Right cardiac atrium (tissue), 5 donors: Measurements from ENCODE around the gene QKI. TPM values are rescaled to one million over a fixed set of nuclear protein-coding genes. Genes with fewer than 3 reads are reported as not detected.

Experiments used
- ATAC-seq, 2 donors: fragments of 200-7000 bp; cut with Tn5 transposase; one replicate each; pipeline versions ENCODE4 v1.8.0 to v1.9.1; 2020; ENCODE audit warnings: moderate library complexity in 2 of 2, mild to moderate bottlenecking in 1 of 2
- DNase-seq, 3 donors: peaks; one replicate each; pipeline ENCODE4 v3.0.0-alpha.2; 2020
- H3K27ac ChIP-seq: one replicate; pipeline ENCODE4 v1.5.1; 2013; ENCODE audit warnings: mild to moderate bottlenecking, low read length, control low read depth, moderate library complexity
- H3K27me3 ChIP-seq: one replicate; pipeline ENCODE4 v1.6.1; 2013; ENCODE audit not compliant: control insufficient read depth, insufficient read depth
- H3K4me1 ChIP-seq: one replicate; pipeline ENCODE4 v1.6.1; 2013; ENCODE audit warnings: low read length; ENCODE audit not compliant: control insufficient read depth, insufficient read depth
- H3K4me3 ChIP-seq: one replicate; pipeline ENCODE4 v1.5.1; 2013; ENCODE audit warnings: low read length, control low read depth
- H3K9me3 ChIP-seq: one replicate; pipeline ENCODE4 v1.6.1; 2013; ENCODE audit warnings: low read length; ENCODE audit not compliant: control insufficient read depth
- WGBS: extraction: QIAGEN DNeasy Blood & Tissue Kit; methylation state at CpG from one replicate; pipeline ENCODE4 v1.1.7; 2013; 5-methylcytosine and 5-hydroxymethylcytosine counted together
- intact Hi-C, 4 donors: fragments of 100-400 bp; cut with DNase I; formaldehyde crosslinking; loops; one replicate each; pipeline versions ENCODE4 v1.11.0 to v1.14.0; 2022 to 2023
- polyA plus RNA-seq: library from polyadenylated mRNA; stranded (reverse); fragments of 200-250 nt; gene quantifications from one replicate; pipeline ENCODE4 v1.2.3, GENCODE V29; 2013
- total RNA-seq, 4 donors: library from RNA; stranded (reverse); fragmentation: NEBNext Ultra II Directional; extraction: Animal tissue kit (Norgen Biotek cat#: 25700); gene quantifications; one replicate each; pipeline ENCODE4 v1.2.1, GENCODE V29; 2021
- donor health status: healthy with polysubstance abuse.
- donor health status: DM: no; HTN: yes; CAD: no.
- donor health status: DM: no; HTN: no; CAD: no.
- donor health status: DM: no; HTN: yes; CAD: no; lungs with severe emphysema.
- donor health status: DM: yes; HTN: yes; CAD: no.

The QKI gene
- total and polyA plus RNA-seq, 5 donors, result 100 to 415 (median 373) TPM

- H3K4me1 ChIP-seq, result no peaks in the 10 kb centered on the region
- peak overlapping the region; percentile 98 for H3K27ac ChIP-seq
- peak overlapping the region; percentile 100 for H3K4me3 ChIP-seq
- DNase-seq (peak; percentile 29 to 75 (median 70)), ATAC-seq (no peak)
- intact Hi-C loops, result loop anchor here (5.0 to 10.0 kb wide), 7 partner anchors 78 to 692 kb away; no protein-coding TSS in a partner anchor
- no peaks in the 10 kb centered on the region for H3K27me3 ChIP-seq
- under 1% methylated on average over 94 of the region's 94 CpGs for WGBS
- no peaks in the 10 kb centered on the region for H3K9me3 ChIP-seq
These were observed 565 bp downstream of the QKI start for GRCh38 chr6:163414946-163415619.

- Histone ChIP-seq H3K4me1 (no peaks in the 10 kb centered on the region), H3K27me3 (no peaks in the 10 kb centered on the region), H3K27ac (peak overlapping the region; percentile 98), H3K4me3 (peak overlapping the region; percentile 100), H3K9me3 (no peaks in the 10 kb centered on the region)
- intact Hi-C loops, result loop anchor here (5.0 to 10.0 kb wide), 6 partner anchors 81 to 691 kb away; no protein-coding TSS in a partner anchor
- no peak for ATAC-seq
- under 1% methylated on average over 63 of the region's 63 CpGs for WGBS
- peak; percentile 49 to 76 (median 74) for DNase-seq
These were observed 1.4 kb downstream of the QKI start for GRCh38 chr6:163415620-163416556.

GRCh38 chr6:163416557-163417253 is 2.2 kb downstream of the QKI start:
- DNase-seq, result peak in 1 of 3 donors; percentile 29

GRCh38 chr6:163417595-163417994 is 3.1 kb downstream of the QKI start:
- no peak for ATAC-seq
- 5% methylated on average over 4 of the region's 4 CpGs for WGBS
- intact Hi-C loops, result loop anchor here (5.0 to 10.0 kb wide), 6 partner anchors 83 to 690 kb away; no protein-coding TSS in a partner anchor
- Histone ChIP-seq H3K9me3 (no peaks in the 10 kb centered on the region), H3K27ac (no peak overlapping the region), H3K27me3 (no peaks in the 10 kb centered on the region), H3K4me3 (peak overlapping the region; percentile 100), H3K4me1 (peaks cover 1% of the 10 kb centered on the region)
- DNase-seq, result no peak

More at GRCh38 chr6:163416557-163417253, 2.2 kb downstream of the QKI start:
- ATAC-seq, result peak in 1 of 2 donors; percentile 8
- Histone ChIP-seq H3K27me3 (no peaks in the 10 kb centered on the region), H3K27ac (peak overlapping the region; percentile 98), H3K9me3 (no peaks in the 10 kb centered on the region), H3K4me1 (no peaks in the 10 kb centered on the region), H3K4me3 (peak overlapping the region; percentile 100)
- intact Hi-C loops, result loop anchor here (5.0 to 10.0 kb wide), 6 partner anchors 82 to 691 kb away; no protein-coding TSS in a partner anchor
- WGBS, result under 1% methylated on average over 11 of the region's 11 CpGs

- intact Hi-C loops, result loop anchor here (5.0 to 10.0 kb wide), 6 partner anchors 84 to 689 kb away; no protein-coding TSS in a partner anchor
- no peak overlapping the region for H3K27ac ChIP-seq
- DNase-seq, result no peak
- ATAC-seq, result no peak
- H3K4me3 ChIP-seq, result peak overlapping the region; percentile 100
- no peaks in the 10 kb centered on the region for H3K9me3 ChIP-seq
- no peaks in the 10 kb centered on the region for H3K27me3 ChIP-seq
- WGBS, result 9% methylated on average over 5 of the region's 5 CpGs
- H3K4me1 ChIP-seq, result peaks cover 4% of the 10 kb centered on the region
These were observed 4.0 kb downstream of the QKI start for GRCh38 chr6:163418311-163419029.

- DNase-seq (no peak), ATAC-seq (no peak)
- Histone ChIP-seq H3K9me3 (no peaks in the 10 kb centered on the region), H3K4me1 (peaks cover 6% of the 10 kb centered on the region), H3K4me3 (peak overlapping the region; percentile 100), H3K27ac (no peak overlapping the region), H3K27me3 (no peaks in the 10 kb centered on the region)
- intact Hi-C loops, result loop anchor here (5.0 to 10.0 kb wide), 9 partner anchors 85 to 688 kb away; no protein-coding TSS in a partner anchor
- WGBS, result 7% methylated on average over 6 of the region's 6 CpGs
These were observed 5.1 kb downstream of the QKI start for GRCh38 chr6:163419413-163420288.

- 14% methylated on average over 2 of the region's 2 CpGs for WGBS
- H3K27me3 ChIP-seq, result no peaks in the 10 kb centered on the region
- H3K27ac ChIP-seq, result peak overlapping the region; percentile 58
- DNase-seq (no peak), ATAC-seq (no peak)
- H3K4me3 ChIP-seq, result peak overlapping the region; percentile 100
- no peaks in the 10 kb centered on the region for H3K9me3 ChIP-seq
- intact Hi-C loops, result loop anchor here in 3 of 4 donors (5.0 to 10.0 kb wide), 4 partner anchors 235 to 685 kb away; no protein-coding TSS in a partner anchor
- peaks cover 9% of the 10 kb centered on the region for H3K4me1 ChIP-seq
These were observed 5.7 kb downstream of the QKI start for GRCh38 chr6:163420289-163420614.

- no peak overlapping the region for H3K4me3 ChIP-seq
- ATAC-seq (no peak), DNase-seq (no peak)
- H3K4me1 ChIP-seq, result peaks cover 13% of the 10 kb centered on the region
- WGBS, result 58% methylated on average over 3 of the region's 3 CpGs
- H3K27ac ChIP-seq, result peak overlapping the region; percentile 87
- H3K27me3 ChIP-seq, result no peaks in the 10 kb centered on the region
- intact Hi-C loops, result loop anchor here in 3 of 4 donors (5.0 to 10.0 kb wide), 4 partner anchors 238 to 682 kb away; no protein-coding TSS in a partner anchor
- H3K9me3 ChIP-seq, result no peaks in the 10 kb centered on the region
These were observed 8.0 kb downstream of the QKI start for GRCh38 chr6:163422550-163422949.

- intact Hi-C loops, result loop anchor here in 3 of 4 donors (5.0 to 10.0 kb wide), 4 partner anchors 239 to 681 kb away; no protein-coding TSS in a partner anchor
- Histone ChIP-seq H3K9me3 (no peaks in the 10 kb centered on the region), H3K4me1 (peaks cover 13% of the 10 kb centered on the region), H3K27ac (no peak overlapping the region), H3K4me3 (peak overlapping the region; percentile 22), H3K27me3 (no peaks in the 10 kb centered on the region)
- WGBS, result 52% methylated on average over 2 of the region's 2 CpGs
- ATAC-seq (no peak), DNase-seq (no peak)
These were observed 9.2 kb downstream of the QKI start for GRCh38 chr6:163423696-163424095.
